AG04449 (cell line): Measurements from ENCODE around the gene CTTNBP2.
A peak's percentile ranks its signal among the peaks of the same experiment; 100 is the strongest.

Experiments
- CTCF ChIA-PET: fragments of 350-600 bp; formaldehyde crosslinking; extraction: SDS; loops from one replicate; lab custom pipeline; 2021; ENCODE audit warnings: antibody characterized with exemption; lab: Yijun Ruan, JAX
- POLR2A ChIA-PET: fragments of 400-600, 350-600 bp; formaldehyde crosslinking; extraction: SDS; loops from one replicate; lab custom pipeline; 2020; ENCODE audit warnings: antibody characterized with exemption, inconsistent platforms; lab: Yijun Ruan, JAX
- DNase-seq: peaks from one replicate; pipeline ENCODE4 v3.0.0-alpha.2; 2010; ENCODE audit warnings: low read depth, low spot score
- H3K4me3 ChIP-seq: 2 replicates; pipeline ENCODE4 v1.5.1; 2011; ENCODE audit warnings: low read depth, mild to moderate bottlenecking, control low read depth, low read length
- CTCF ChIP-seq: IDR thresholded peaks from one replicate; pipeline ENCODE4 v1.5.1; 2011; ENCODE audit warnings: mild to moderate bottlenecking, moderate library complexity, low read length, control low read depth, inconsistent platforms; ENCODE audit not compliant: insufficient read depth; ENCODE audit errors: missing control alignments

The CTTNBP2 gene

GRCh38 chr7:117667456-117667855, 205.8 kb downstream of the CTTNBP2 start:
- H3K4me3 ChIP-seq = no peak overlapping the region
- no peak for TF ChIP-seq CTCF
- POLR2A ChIA-PET = no interaction called here
- CTCF ChIA-PET = interaction anchor here (0.5 to 1.0 kb wide), 2 partner anchors 39 to 48 kb away, joined by 3 read pairs; no protein-coding TSS in a partner anchor
- DNase-seq = no peak

GRCh38 chr7:117666689-117667088, 206.6 kb downstream of the CTTNBP2 start:
- DNase-seq = no peak
- ChIA-PET POLR2A (no interaction called here), CTCF (interaction anchor here (1.0 kb wide), 1 partner anchor 49 kb away, joined by 3 read pairs; no protein-coding TSS in a partner anchor)
- H3K4me3 ChIP-seq = no peak overlapping the region
- TF ChIP-seq CTCF = no peak

- no peak for DNase-seq
- no peak overlapping the region for H3K4me3 ChIP-seq
- ChIA-PET CTCF (no interaction called here), POLR2A (no interaction called here)
- no peak for TF ChIP-seq CTCF
These were observed 207.2 kb downstream of the CTTNBP2 start for GRCh38 chr7:117666031-117666430.

- peak; percentile 9 for DNase-seq
- no peak for TF ChIP-seq CTCF
- ChIA-PET POLR2A (no interaction called here), CTCF (no interaction called here)
- H3K4me3 ChIP-seq = no peak overlapping the region
These were observed 207.9 kb downstream of the CTTNBP2 start for GRCh38 chr7:117665368-117665767.

DNA sequence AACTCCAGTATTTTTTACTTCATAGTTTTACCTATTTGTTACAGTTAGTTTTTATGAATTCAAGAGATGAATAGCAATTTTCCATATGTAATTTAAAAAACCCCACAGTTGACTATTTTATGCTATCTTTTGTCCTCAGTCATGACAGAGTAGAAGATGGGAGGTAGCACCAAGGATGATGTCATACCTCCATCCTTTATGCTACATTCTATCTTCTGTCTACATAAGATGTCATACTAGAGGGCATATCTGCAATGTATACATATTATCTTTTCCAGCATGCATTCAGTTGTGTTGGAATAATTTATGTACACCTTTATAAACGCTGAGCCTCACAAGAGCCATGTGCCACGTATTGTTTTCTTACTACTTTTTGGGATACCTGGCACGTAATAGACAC, 209.2 kb downstream of the CTTNBP2 start:
- DNase-seq = no peak
- TF ChIP-seq CTCF = no peak
- no peak overlapping the region for H3K4me3 ChIP-seq
- POLR2A ChIA-PET = no interaction called here
- CTCF ChIA-PET = no interaction called here

- DNase-seq = no peak
- no peak overlapping the region for H3K4me3 ChIP-seq
- no peak for TF ChIP-seq CTCF
- POLR2A ChIA-PET = no interaction called here
- CTCF ChIA-PET = no interaction called here
These were observed 211.9 kb downstream of the CTTNBP2 start for GRCh38 chr7:117661328-117661727.
